Mammary epithelial cell (primary cell): ENCODE results near the gene BTC.

Experiments used
- EZH2 ChIP-seq: IDR thresholded peaks from 2 replicates; pipeline ENCODE4 v1.6.1; 2012; ENCODE audit warnings: low read length, inconsistent platforms, borderline replicate concordance
- TF ChIP-seq, protein P1 (sequence below), 2 donors: IDR thresholded peaks in 1 of 2; conservative IDR thresholded peaks in 1 of 2; 2 replicates each; pipeline ENCODE4 v1.5.1; 2011 to 2012; ENCODE audit warnings: inconsistent platforms in 2 of 2, low read length in 2 of 2, mild to moderate bottlenecking in 2 of 2, control low read depth in 1 of 2, low read depth in 1 of 2; ENCODE audit not compliant: insufficient read depth in 1 of 2; ENCODE audit errors: extremely low read depth in 1 of 2

DNA sequence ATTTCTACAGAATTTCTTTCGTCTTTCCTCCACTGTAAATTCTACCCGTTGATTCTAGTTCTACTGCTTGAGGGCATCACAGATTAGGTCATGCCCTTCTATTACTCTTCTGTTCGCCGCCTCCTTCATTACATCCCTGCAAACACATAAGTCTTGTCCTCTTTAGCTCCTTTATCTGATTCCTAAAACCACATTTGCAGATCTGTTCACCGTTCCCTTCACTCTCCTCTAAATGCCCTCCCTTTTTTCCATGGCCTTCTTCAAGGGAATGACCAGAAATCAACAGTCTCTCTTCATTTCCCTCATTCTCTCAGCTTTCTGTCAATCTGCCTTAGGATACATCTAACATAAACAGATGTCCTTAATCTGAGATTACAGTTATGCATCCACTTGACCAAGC, 43.1 kb downstream of the BTC start:
- TF ChIP-seq EZH2, result no peak
- TF ChIP-seq, protein P1, sequence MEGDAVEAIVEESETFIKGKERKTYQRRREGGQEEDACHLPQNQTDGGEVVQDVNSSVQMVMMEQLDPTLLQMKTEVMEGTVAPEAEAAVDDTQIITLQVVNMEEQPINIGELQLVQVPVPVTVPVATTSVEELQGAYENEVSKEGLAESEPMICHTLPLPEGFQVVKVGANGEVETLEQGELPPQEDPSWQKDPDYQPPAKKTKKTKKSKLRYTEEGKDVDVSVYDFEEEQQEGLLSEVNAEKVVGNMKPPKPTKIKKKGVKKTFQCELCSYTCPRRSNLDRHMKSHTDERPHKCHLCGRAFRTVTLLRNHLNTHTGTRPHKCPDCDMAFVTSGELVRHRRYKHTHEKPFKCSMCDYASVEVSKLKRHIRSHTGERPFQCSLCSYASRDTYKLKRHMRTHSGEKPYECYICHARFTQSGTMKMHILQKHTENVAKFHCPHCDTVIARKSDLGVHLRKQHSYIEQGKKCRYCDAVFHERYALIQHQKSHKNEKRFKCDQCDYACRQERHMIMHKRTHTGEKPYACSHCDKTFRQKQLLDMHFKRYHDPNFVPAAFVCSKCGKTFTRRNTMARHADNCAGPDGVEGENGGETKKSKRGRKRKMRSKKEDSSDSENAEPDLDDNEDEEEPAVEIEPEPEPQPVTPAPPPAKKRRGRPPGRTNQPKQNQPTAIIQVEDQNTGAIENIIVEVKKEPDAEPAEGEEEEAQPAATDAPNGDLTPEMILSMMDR (conservative IDR thresholded peaks at IDR 0.05 in 1 of 2, IDR thresholded peaks at IDR 0.05 in 1 of 2; ENCODE audit: extremely low read depth in 1 of 2, insufficient read depth in 1 of 2, low read depth in 1 of 2, low read length in 2 of 2), result no peak
